Endodermal cell (in vitro differentiated cells): ENCODE data around the gene CEP55. TPM values are rescaled to one million over a fixed set of nuclear protein-coding genes. Genes with fewer than 3 reads are reported as not detected.

Experiments
- DNase-seq: peaks from one replicate; pipeline ENCODE4 v3.0.0-alpha.2; 2017
- H3K27ac ChIP-seq: 2 replicates; pipeline ENCODE4 v1.5.1; 2013; ENCODE audit warnings: mild to moderate bottlenecking, low read depth, low read length, moderate library complexity
- H3K27me3 ChIP-seq: 2 replicates; pipeline ENCODE4 v1.6.1; 2013; ENCODE audit warnings: mild to moderate bottlenecking, low read length, moderate library complexity; ENCODE audit not compliant: insufficient read depth, control insufficient read depth, poor library complexity, severe bottlenecking
- H3K36me3 ChIP-seq: 2 replicates; pipeline ENCODE4 v1.7.0; 2013; ENCODE audit warnings: mild to moderate bottlenecking, low read length, moderate library complexity; ENCODE audit not compliant: control insufficient read depth, insufficient read depth
- H3K4me1 ChIP-seq: one replicate; pipeline ENCODE4 v1.7.0; 2013; ENCODE audit warnings: low read length; ENCODE audit not compliant: control insufficient read depth, insufficient read depth
- H3K4me3 ChIP-seq: 2 replicates; pipeline ENCODE4 v1.5.1; 2013; ENCODE audit warnings: mild to moderate bottlenecking, low read length, moderate library complexity
- H3K9ac ChIP-seq: 2 replicates; pipeline ENCODE4 v1.6.1; 2013; ENCODE audit warnings: mild to moderate bottlenecking, low read length, moderate library complexity; ENCODE audit not compliant: poor library complexity, severe bottlenecking; ENCODE audit errors: extremely low read depth
- H3K9me3 ChIP-seq: 2 replicates; pipeline ENCODE4 v1.6.1; 2013; ENCODE audit warnings: mild to moderate bottlenecking, low read length, moderate library complexity; ENCODE audit not compliant: control insufficient read depth
- H3K27ac Mint-ChIP-seq: 2 replicates; pipeline ENCODE4 v1.8.0; 2020; ENCODE audit warnings: mixed read lengths
- H3K27me3 Mint-ChIP-seq: 2 replicates; pipeline ENCODE4 v1.8.0; 2021; ENCODE audit warnings: mild to moderate bottlenecking, mixed read lengths; ENCODE audit not compliant: insufficient read depth
- H3K36me3 Mint-ChIP-seq: 2 replicates; pipeline ENCODE4 v1.8.0; 2020; ENCODE audit warnings: low read depth, mixed read lengths
- H3K4me1 Mint-ChIP-seq: 2 replicates; pipeline ENCODE4 v1.8.0; 2020; ENCODE audit warnings: mixed read lengths
- H3K4me3 Mint-ChIP-seq: 2 replicates; pipeline ENCODE4 v1.8.0; 2020; ENCODE audit warnings: mild to moderate bottlenecking, moderate library complexity, mixed read lengths
- H3K9me3 Mint-ChIP-seq: 2 replicates; pipeline ENCODE4 v1.8.0; 2020; ENCODE audit warnings: mild to moderate bottlenecking, mixed read lengths
- whole genome bisulfite sequencing, 2 experiments: methylation state at CpG; one replicate each; pipeline versions ENCODE4 v1.1.5 to v1.1.7; 2013; ENCODE audit warnings: missing lambda C conversion rate in 2 of 2, mixed read lengths in 1 of 2; ENCODE audit not compliant: insufficient coverage in 1 of 2, insufficient read length in 1 of 2; 5-methylcytosine and 5-hydroxymethylcytosine counted together
- total RNA-seq, 2 donors: library from RNA; stranded (reverse); fragmentation: NEBNext Ultra II Directional in 1 of 2; extraction: Animal tissue kit (Norgen Biotek cat#: 25700) in 1 of 2; gene quantifications; 2 replicates in 1 of 2; 3 replicates in 1 of 2; pipeline ENCODE4 v1.2.1, GENCODE V29; 2021
- TF ChIP-seq, protein P1 (sequence below): fragments of 200-600 bp; sonication (generic); conservative IDR thresholded peaks from 2 replicates; pipeline ENCODE4 v1.5.0; 2021; ENCODE audit warnings: antibody characterized with exemption, mild to moderate bottlenecking

Gene CEP55
- total RNA-seq, 2 donors from 2014 or later: 50.3 to 66.8 TPM

DNA sequence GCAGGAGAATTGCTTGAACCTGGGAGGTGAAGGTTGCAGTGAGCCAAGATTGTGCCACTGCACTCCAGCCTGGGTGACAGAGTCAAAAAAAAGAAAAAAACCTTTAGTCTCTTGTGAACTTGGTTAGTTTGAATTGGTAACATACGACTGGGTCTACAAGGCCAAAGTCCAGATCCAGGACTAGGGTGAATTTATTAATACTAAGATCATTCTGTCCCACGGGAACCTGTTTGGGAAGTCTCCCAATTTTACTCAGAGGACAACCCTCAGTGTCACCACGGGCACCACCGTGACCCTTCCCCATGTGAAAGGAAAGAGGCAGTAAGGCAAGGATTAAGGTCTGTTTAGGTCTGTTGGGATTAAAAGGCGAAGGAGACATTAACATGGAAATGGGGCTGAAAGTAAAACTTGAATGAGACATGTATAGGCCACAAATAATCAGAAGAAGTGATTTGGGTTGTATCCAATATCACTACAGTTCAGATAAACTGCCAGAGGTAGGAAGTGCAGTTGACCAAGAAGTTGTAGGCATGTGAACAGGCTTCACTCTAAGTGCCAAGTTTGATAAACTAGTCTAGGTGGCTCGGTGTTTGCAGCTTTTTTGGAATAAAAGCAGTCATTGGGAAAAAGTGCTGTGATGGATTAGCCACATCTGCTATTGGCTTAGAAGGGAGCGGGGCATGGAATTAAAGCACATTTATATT, 45.0 kb upstream of the CEP55 start:
- no peak for DNase-seq
- no peak overlapping the region for H3K27ac Mint-ChIP-seq
- H3K27me3 Mint-ChIP-seq: no peaks in the 10 kb centered on the region
- 77 to 81% methylated on average over 5 to 7 of the region's 7 CpGs for WGBS, 2 experiments
- no peak overlapping the region for H3K9ac ChIP-seq
- no peak overlapping the region for H3K4me3 Mint-ChIP-seq
- peaks cover 30% of the 10 kb centered on the region for H3K36me3 Mint-ChIP-seq
- H3K4me1 Mint-ChIP-seq: peaks cover 24% of the 10 kb centered on the region
- H3K9me3 ChIP-seq: no peaks in the 10 kb centered on the region
- H3K4me3 ChIP-seq: no peak overlapping the region
- H3K27ac ChIP-seq: no peak overlapping the region
- H3K27me3 ChIP-seq: no peaks in the 10 kb centered on the region
- TF ChIP-seq, protein P1, sequence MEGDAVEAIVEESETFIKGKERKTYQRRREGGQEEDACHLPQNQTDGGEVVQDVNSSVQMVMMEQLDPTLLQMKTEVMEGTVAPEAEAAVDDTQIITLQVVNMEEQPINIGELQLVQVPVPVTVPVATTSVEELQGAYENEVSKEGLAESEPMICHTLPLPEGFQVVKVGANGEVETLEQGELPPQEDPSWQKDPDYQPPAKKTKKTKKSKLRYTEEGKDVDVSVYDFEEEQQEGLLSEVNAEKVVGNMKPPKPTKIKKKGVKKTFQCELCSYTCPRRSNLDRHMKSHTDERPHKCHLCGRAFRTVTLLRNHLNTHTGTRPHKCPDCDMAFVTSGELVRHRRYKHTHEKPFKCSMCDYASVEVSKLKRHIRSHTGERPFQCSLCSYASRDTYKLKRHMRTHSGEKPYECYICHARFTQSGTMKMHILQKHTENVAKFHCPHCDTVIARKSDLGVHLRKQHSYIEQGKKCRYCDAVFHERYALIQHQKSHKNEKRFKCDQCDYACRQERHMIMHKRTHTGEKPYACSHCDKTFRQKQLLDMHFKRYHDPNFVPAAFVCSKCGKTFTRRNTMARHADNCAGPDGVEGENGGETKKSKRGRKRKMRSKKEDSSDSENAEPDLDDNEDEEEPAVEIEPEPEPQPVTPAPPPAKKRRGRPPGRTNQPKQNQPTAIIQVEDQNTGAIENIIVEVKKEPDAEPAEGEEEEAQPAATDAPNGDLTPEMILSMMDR: no peak
- H3K9me3 Mint-ChIP-seq: no peaks in the 10 kb centered on the region
- H3K4me1 ChIP-seq: peaks cover 3% of the 10 kb centered on the region
- peaks cover 61% of the 10 kb centered on the region for H3K36me3 ChIP-seq

DNA sequence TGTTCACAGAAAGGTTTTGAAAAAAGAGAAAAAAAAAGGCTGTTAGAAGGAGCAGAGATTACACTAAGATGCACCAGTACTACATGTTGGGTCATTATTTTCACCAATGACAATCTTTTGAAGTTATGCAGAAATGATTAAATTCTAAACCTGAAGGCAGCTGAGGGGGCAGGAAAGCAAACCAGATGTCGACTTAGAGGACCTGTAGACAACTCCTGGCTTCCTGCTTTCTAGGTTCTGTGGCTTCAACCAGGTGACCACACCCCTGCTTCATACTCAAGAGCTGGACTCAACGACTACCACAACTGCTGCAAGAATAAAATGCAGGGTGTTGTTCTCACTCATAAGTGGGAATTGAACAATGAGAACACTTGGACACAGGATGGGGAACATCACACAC, 44.3 kb upstream of the CEP55 start:
- no peak overlapping the region for H3K27ac ChIP-seq
- Mint-ChIP-seq H3K4me3 (no peak overlapping the region), H3K4me1 (peaks cover 24% of the 10 kb centered on the region), H3K27ac (no peak overlapping the region), H3K27me3 (no peaks in the 10 kb centered on the region), H3K9me3 (no peaks in the 10 kb centered on the region), H3K36me3 (peaks cover 31% of the 10 kb centered on the region)
- DNase-seq: peak; percentile 24
- H3K36me3 ChIP-seq: peaks cover 55% of the 10 kb centered on the region
- TF ChIP-seq, protein P1: no peak
- H3K27me3 ChIP-seq: no peaks in the 10 kb centered on the region
- H3K4me3 ChIP-seq: no peak overlapping the region
- 67 to 93% methylated on average over 1 to 2 of the region's 2 CpGs for WGBS, 2 experiments
- no peaks in the 10 kb centered on the region for H3K9me3 ChIP-seq
- H3K4me1 ChIP-seq: peaks cover 5% of the 10 kb centered on the region
- no peak overlapping the region for H3K9ac ChIP-seq

DNA sequence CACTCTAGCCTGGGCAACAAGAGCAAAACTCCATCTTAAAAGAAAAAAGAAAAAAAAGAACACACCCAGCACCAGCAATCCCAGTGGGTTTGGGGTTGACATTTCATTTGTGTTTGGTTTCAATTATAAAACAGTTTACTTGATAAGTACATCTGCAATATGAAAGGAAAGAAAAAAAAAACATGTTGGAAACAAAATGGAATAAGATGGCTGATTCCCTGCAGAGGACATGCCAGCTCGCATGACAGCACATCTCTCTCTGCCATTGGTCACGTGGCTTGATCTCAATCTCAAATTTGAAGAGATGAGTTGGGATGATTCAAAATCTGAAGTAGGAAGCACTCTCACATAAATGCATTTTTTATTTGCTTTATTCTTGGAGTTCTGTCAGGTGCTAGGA, 42.3 kb upstream of the CEP55 start:
- Histone ChIP-seq H3K4me1 (peaks cover 5% of the 10 kb centered on the region), H3K27ac (no peak overlapping the region), H3K9me3 (no peaks in the 10 kb centered on the region), H3K27me3 (no peaks in the 10 kb centered on the region), H3K9ac (no peak overlapping the region), H3K36me3 (peaks cover 39% of the 10 kb centered on the region), H3K4me3 (no peak overlapping the region)
- Mint-ChIP-seq H3K27me3 (no peaks in the 10 kb centered on the region), H3K4me1 (peaks cover 28% of the 10 kb centered on the region), H3K27ac (no peak overlapping the region), H3K9me3 (no peaks in the 10 kb centered on the region), H3K36me3 (peaks cover 23% of the 10 kb centered on the region), H3K4me3 (no peak overlapping the region)
- 84 to 91% methylated on average over 2 of the region's 2 CpGs for WGBS, 2 experiments
- no peak for DNase-seq
- TF ChIP-seq, protein P1: no peak
